PFSK-1 (cell line): Measurements from ENCODE around the gene GRK1.

Source experiments
- FOXP2 ChIP-seq: optimal IDR thresholded peaks from 2 replicates; pipeline ENCODE3; 2011; ENCODE audit warnings: borderline replicate concordance, control low read depth, inconsistent platforms; ENCODE audit not compliant: insufficient read depth; ENCODE audit errors: extremely low read length, extremely low read depth
- POLR2AphosphoS5 ChIP-seq: IDR thresholded peaks from 2 replicates; pipeline ENCODE4 v1.6.1; 2012; ENCODE audit warnings: low read depth, mild to moderate bottlenecking, control low read depth, low read length, moderate library complexity
- SIN3A ChIP-seq: IDR thresholded peaks from 2 replicates; pipeline ENCODE4 v1.6.1; 2012; ENCODE audit warnings: mild to moderate bottlenecking, low read length, moderate library complexity, borderline replicate concordance; ENCODE audit not compliant: insufficient read depth
- TAF1 ChIP-seq: IDR thresholded peaks from 2 replicates; pipeline ENCODE4 v1.6.1; 2012; ENCODE audit warnings: low read length, control low read depth, borderline replicate concordance; ENCODE audit not compliant: insufficient read depth
- TF ChIP-seq, protein P1 (sequence below), 2 experiments: IDR thresholded peaks; 2 replicates each; pipeline versions ENCODE4 v1.6.1 to v1.8.0; 2011 to 2012; ENCODE audit warnings: low read depth in 2 of 2, low read length in 2 of 2, control low read depth in 1 of 2, inconsistent platforms in 1 of 2, mild to moderate bottlenecking in 1 of 2, moderate library complexity in 1 of 2; ENCODE audit not compliant: insufficient read depth in 1 of 2

GRK1 gene

DNA sequence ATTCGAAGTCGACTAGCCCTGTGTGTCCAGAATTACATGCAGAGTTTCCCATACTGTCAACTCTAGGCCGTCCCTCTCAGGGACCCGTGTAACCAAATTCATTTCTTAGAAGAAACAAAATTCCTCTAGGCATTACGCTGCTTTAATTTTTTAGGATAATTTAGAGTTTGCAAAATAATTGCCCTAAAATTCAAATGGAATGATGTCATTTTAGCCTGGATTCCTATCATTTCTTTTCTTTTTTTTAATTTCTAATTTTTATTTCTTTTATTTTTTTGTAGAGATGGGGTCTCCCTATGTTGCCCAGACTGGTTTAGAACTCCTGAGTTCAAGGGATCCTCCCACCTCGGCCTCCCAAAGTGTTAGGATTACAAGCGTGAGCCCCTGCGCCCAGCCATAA is 7.7 kb upstream of the GRK1 start:
- TF ChIP-seq, protein P1, sequence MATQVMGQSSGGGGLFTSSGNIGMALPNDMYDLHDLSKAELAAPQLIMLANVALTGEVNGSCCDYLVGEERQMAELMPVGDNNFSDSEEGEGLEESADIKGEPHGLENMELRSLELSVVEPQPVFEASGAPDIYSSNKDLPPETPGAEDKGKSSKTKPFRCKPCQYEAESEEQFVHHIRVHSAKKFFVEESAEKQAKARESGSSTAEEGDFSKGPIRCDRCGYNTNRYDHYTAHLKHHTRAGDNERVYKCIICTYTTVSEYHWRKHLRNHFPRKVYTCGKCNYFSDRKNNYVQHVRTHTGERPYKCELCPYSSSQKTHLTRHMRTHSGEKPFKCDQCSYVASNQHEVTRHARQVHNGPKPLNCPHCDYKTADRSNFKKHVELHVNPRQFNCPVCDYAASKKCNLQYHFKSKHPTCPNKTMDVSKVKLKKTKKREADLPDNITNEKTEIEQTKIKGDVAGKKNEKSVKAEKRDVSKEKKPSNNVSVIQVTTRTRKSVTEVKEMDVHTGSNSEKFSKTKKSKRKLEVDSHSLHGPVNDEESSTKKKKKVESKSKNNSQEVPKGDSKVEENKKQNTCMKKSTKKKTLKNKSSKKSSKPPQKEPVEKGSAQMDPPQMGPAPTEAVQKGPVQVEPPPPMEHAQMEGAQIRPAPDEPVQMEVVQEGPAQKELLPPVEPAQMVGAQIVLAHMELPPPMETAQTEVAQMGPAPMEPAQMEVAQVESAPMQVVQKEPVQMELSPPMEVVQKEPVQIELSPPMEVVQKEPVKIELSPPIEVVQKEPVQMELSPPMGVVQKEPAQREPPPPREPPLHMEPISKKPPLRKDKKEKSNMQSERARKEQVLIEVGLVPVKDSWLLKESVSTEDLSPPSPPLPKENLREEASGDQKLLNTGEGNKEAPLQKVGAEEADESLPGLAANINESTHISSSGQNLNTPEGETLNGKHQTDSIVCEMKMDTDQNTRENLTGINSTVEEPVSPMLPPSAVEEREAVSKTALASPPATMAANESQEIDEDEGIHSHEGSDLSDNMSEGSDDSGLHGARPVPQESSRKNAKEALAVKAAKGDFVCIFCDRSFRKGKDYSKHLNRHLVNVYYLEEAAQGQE (IDR thresholded peaks at IDR 0.05; ENCODE audit: insufficient read depth in 1 of 2, low read depth in 2 of 2, low read length in 2 of 2), result no peak
- TF ChIP-seq FOXP2 (no peak), POLR2AphosphoS5 (no peak), SIN3A (no peak), TAF1 (no peak)

- TF ChIP-seq FOXP2 (no peak), POLR2AphosphoS5 (no peak), SIN3A (no peak), TAF1 (no peak)
- TF ChIP-seq, protein P1 (IDR thresholded peaks at IDR 0.05; ENCODE audit: insufficient read depth in 1 of 2, low read depth in 2 of 2, low read length in 2 of 2), result no peak
Observed at GRCh38 chr13:113660066-113660465, 7.0 kb upstream of the GRK1 start.

- TF ChIP-seq, protein P1 (IDR thresholded peaks at IDR 0.05; ENCODE audit: insufficient read depth in 1 of 2, low read depth in 2 of 2, low read length in 2 of 2), result no peak
- no peak for TF ChIP-seq FOXP2
- TF ChIP-seq SIN3A, result no peak
- no peak for TF ChIP-seq TAF1
- no peak for TF ChIP-seq POLR2AphosphoS5
Observed at GRCh38 chr13:113661509-113661908, 5.5 kb upstream of the GRK1 start.

DNA sequence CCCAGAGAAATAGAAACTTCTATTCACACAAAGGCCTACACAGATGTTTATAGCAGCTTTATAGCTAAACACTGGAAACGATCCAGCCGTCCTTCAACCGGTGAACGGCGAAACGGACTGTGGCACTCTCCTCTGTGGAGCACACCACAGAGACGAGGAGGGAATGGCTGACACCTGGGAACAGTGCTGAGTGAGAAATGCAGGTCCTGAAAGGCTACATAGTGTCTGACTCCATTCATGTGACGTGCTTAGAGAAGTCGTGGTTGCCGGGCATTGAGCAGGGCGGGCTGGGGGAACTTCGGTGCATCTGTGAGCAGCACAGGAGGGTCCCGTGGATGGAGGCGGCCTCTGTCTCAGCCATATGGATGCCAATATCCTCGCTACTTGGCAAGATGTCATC is 3.1 kb upstream of the GRK1 start:
- TF ChIP-seq FOXP2, result no peak
- no peak for TF ChIP-seq TAF1
- no peak for TF ChIP-seq SIN3A
- TF ChIP-seq, protein P1 (IDR thresholded peaks at IDR 0.05; ENCODE audit: insufficient read depth in 1 of 2, low read depth in 2 of 2, low read length in 2 of 2), result no peak
- TF ChIP-seq POLR2AphosphoS5, result no peak
